Skeletal muscle tissue (tissue), 4 donors: ENCODE data around the gene CDK11B. TPM values are rescaled to one million over a fixed set of nuclear protein-coding genes. Genes with fewer than 3 reads are reported as not detected.

Experiments used
- H3K27ac ChIP-seq: one replicate; pipeline ENCODE4 v1.7.0; 2013; ENCODE audit warnings: mild to moderate bottlenecking, low read depth, low read length, inconsistent platforms
- H3K27me3 ChIP-seq, 3 donors: one replicate each; pipeline ENCODE4 v1.7.0; 2013; ENCODE audit warnings: low read length in 3 of 3; ENCODE audit not compliant: control insufficient read depth in 3 of 3, insufficient read depth in 3 of 3
- H3K36me3 ChIP-seq, 3 donors: one replicate each; pipeline ENCODE4 v1.7.0; 2013; ENCODE audit warnings: low read length in 3 of 3; ENCODE audit not compliant: control insufficient read depth in 3 of 3, insufficient read depth in 3 of 3
- H3K4me1 ChIP-seq, 3 donors: one replicate each; pipeline ENCODE4 v1.7.0; 2013; ENCODE audit warnings: low read length in 3 of 3, mild to moderate bottlenecking in 3 of 3; ENCODE audit not compliant: control insufficient read depth in 3 of 3, insufficient read depth in 3 of 3
- H3K4me3 ChIP-seq, 3 donors: one replicate each; pipeline ENCODE4 v1.7.0; 2013; ENCODE audit warnings: low read length in 3 of 3
- H3K9ac ChIP-seq, 3 donors: one replicate each; pipeline ENCODE4 v1.7.0; 2013; ENCODE audit warnings: low read length in 3 of 3, mild to moderate bottlenecking in 3 of 3, moderate library complexity in 2 of 3, low read depth in 1 of 3
- H3K9me3 ChIP-seq, 3 donors: one replicate each; pipeline ENCODE4 v1.7.0; 2013; ENCODE audit warnings: low read length in 3 of 3; ENCODE audit not compliant: control insufficient read depth in 3 of 3
- total RNA-seq: library from RNA; depleted of rRNA; stranded (reverse); fragments of >200 nt; gene quantifications from one replicate; pipeline ENCODE4 v1.2.3, GENCODE V29; 2014
- donor health status: Osteomylitis.

CDK11B gene
- total RNA-seq, 1 donor from 2014 or later = 8.4 TPM

- H3K27ac ChIP-seq = no peak overlapping the region
- H3K36me3 ChIP-seq = no peaks in the 10 kb centered on the region
- H3K9ac ChIP-seq = no peak overlapping the region
- no peak overlapping the region for H3K4me3 ChIP-seq
- peaks cover 19 to 35% (median 28%) of the 10 kb centered on the region in 3 donors for H3K27me3 ChIP-seq
- H3K4me1 ChIP-seq = peaks cover 0 to 11% (median 6%) of the 10 kb centered on the region in 3 donors
- no peaks in the 10 kb centered on the region for H3K9me3 ChIP-seq
Observed at GRCh38 chr1:1593834-1594601, 64.8 kb downstream of the CDK11B start.

DNA sequence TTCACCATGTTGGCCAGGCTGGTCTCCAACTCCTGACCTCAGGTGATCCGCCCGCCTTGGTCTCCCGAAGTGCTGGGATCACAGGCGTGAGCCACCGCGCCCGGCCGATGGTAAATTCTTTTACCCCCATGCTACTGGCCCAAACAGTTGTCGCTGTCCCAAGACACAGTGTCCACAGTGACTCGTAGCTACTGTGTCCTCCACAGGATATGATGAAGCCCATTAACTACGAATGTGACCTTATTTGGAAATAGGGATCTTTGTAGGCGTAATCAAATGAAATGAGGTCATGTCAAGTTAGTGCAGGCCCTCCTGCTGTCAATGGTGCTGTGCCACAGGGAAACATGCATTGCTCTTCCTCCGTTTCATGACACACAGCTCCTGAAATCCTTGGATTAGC, 67.4 kb downstream of the CDK11B start:
- Histone ChIP-seq H3K9me3 (no peaks in the 10 kb centered on the region), H3K9ac (no peak overlapping the region), H3K4me3 (no peak overlapping the region), H3K27me3 (peaks cover 10 to 15% (median 13%) of the 10 kb centered on the region in 3 donors), H3K36me3 (no peaks in the 10 kb centered on the region), H3K4me1 (no peaks in the 10 kb centered on the region), H3K27ac (no peak overlapping the region)

Other genes with a start within 250 kb of the CDK11B start
- 5.7 TPM for gene ANKRD65, start 237.7 kb downstream of the CDK11B start, total RNA-seq
- gene VWA1, start 223.3 kb downstream of the CDK11B start, total RNA-seq = 11.0 TPM
- gene ATAD3C, start 209.3 kb downstream of the CDK11B start, total RNA-seq = not detected
- 16.7 TPM for gene ATAD3B, start 187.2 kb downstream of the CDK11B start, total RNA-seq
- 6.8 TPM for gene ATAD3A, start 146.8 kb downstream of the CDK11B start, total RNA-seq
- gene TMEM240, start 118.4 kb downstream of the CDK11B start, total RNA-seq = 2.1 TPM
- gene SSU72, start 84.1 kb downstream of the CDK11B start, total RNA-seq = 40.2 TPM
- gene FNDC10, start 58.9 kb downstream of the CDK11B start, total RNA-seq = not detected
- gene MIB2, start 43.5 kb downstream of the CDK11B start, total RNA-seq = 49.6 TPM
- gene MMP23B, start 26.8 kb downstream of the CDK11B start, total RNA-seq = 17.2 TPM
- gene SLC35E2B, start 33.8 kb upstream of the CDK11B start, total RNA-seq = 15.7 TPM
- 16.7 TPM for gene CDK11A, start 65.4 kb upstream of the CDK11B start, total RNA-seq
- 11.5 TPM for gene NADK, start 119.5 kb upstream of the CDK11B start, total RNA-seq
- gene GNB1, start 232.1 kb upstream of the CDK11B start, total RNA-seq = 61.6 TPM